Thoracic aorta endothelial cell (primary cell): ENCODE results near the gene LTA4H. TPM values are rescaled to one million over a fixed set of nuclear protein-coding genes. Genes with fewer than 3 reads are reported as not detected.

ENCODE experiments used
- total RNA-seq: library from RNA; depleted of rRNA; stranded (reverse); fragments of >200 nt; gene quantifications from 2 replicates; pipeline ENCODE4 v1.2.3, GENCODE V29; 2012

LTA4H gene
- 101 and 104 TPM in 2 replicates for total RNA-seq

GRCh38 chr12:96035283-96036236 is at the start of gene LTA4H:
TSS of gene LTA4H (minus strand) at chr12:96035587. CDS start at chr12:96035519, 68 bp downstream.

GRCh38 chr12:95996034-95996658 is 39.2 kb downstream of the LTA4H start, which contains the start of gene HAL:
TSS of gene HAL (minus strand) at chr12:95996344. CDS start at chr12:95995910, 434 bp downstream.

Other genes with a start within 250 kb of the LTA4H start
- 68.2 and 72.9 TPM in 2 replicates for gene NTN4, start 244.8 kb downstream of the LTA4H start, total RNA-seq
- 20.9 and 21.3 TPM in 2 replicates for gene SNRPF, start 176.6 kb downstream of the LTA4H start, total RNA-seq
- gene CCDC38, start 93.0 kb downstream of the LTA4H start, total RNA-seq = 0.07 and 0.13 TPM in 2 replicates
- 0.13 and 0.14 TPM in 2 replicates for gene AMDHD1, start 92.3 kb downstream of the LTA4H start, total RNA-seq
- gene HAL, start 39.2 kb downstream of the LTA4H start, total RNA-seq = under 0.01 and 0.29 TPM in 2 replicates
- gene ELK3, start 158.8 kb upstream of the LTA4H start, total RNA-seq = 81.8 and 100 TPM in 2 replicates